SH-SY5Y (cell line): ENCODE data around the gene PSMB7.

Experiments used
- GATA2 ChIP-seq: IDR thresholded peaks from 2 replicates; pipeline ENCODE4 v1.6.1; 2011; ENCODE audit warnings: mild to moderate bottlenecking, low read depth, low read length
- GATA3 ChIP-seq: IDR thresholded peaks from 2 replicates; pipeline ENCODE4 v1.6.1; 2011; ENCODE audit warnings: low read depth, mild to moderate bottlenecking, low read length, moderate library complexity

DNA sequence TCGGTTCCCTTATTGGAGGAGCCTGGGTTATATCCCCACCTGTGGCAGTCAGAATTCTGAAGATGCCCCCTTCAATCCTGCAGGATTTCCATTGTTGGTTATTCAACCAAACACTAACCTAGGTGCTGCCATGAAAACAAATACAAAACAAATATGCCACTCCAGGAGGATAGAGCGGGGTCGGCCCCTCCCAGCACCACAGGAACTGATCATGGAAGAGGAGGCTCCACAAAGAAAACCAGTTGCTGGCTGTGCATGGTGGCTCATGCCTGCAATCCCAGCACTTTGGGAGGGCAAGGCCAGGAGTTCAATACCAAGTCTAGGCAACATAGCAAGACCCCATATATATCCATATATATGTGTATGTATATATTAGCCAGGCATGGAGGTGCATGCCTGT, 21.8 kb upstream of the PSMB7 start:
- TF ChIP-seq GATA2 (no peak), GATA3 (no peak)
